Activated T-cell treated with anti-CD3 and anti-CD28 coated beads, Interleukin-2, amount 50 U/mL, for 72 hours (primary cell): ENCODE measurements around the gene CUEDC2. TPM values are rescaled to one million over a fixed set of nuclear protein-coding genes. Genes with fewer than 3 reads are reported as not detected.

Source experiments
- ATAC-seq, 2 donors: fragments of 150-1000 bp; cut with Tn5 transposase; replicated peaks in 1 of 2; 2 replicates each; pipeline ENCODE4 v1.10.0; 2021; ENCODE audit warnings: moderate library complexity in 2 of 2, mild to moderate bottlenecking in 1 of 2
- DNase-seq, 2 donors: peaks; one replicate each; pipeline ENCODE4 v3.0.0; 2021 to 2022; ENCODE audit warnings: mixed read lengths in 1 of 2
- H3K27ac Mint-ChIP-seq: one replicate; pipeline ENCODE4 v1.8.0; 2022; ENCODE audit warnings: mild to moderate bottlenecking, moderate library complexity, mixed read lengths
- H3K27me3 Mint-ChIP-seq: one replicate; pipeline ENCODE4 v1.8.0; 2022; ENCODE audit warnings: low read depth, mixed read lengths
- H3K36me3 Mint-ChIP-seq, 2 donors: one replicate each; pipeline ENCODE4 v1.8.0; 2022; ENCODE audit warnings: mixed read lengths in 2 of 2, mild to moderate bottlenecking in 1 of 2; ENCODE audit not compliant: insufficient read depth in 2 of 2
- H3K4me1 Mint-ChIP-seq: one replicate; pipeline ENCODE4 v1.8.0; 2022; ENCODE audit warnings: low read depth, mixed read lengths
- H3K4me3 Mint-ChIP-seq, 2 donors: one replicate each; pipeline ENCODE4 v1.8.0; 2022; ENCODE audit warnings: mild to moderate bottlenecking in 2 of 2, mixed read lengths in 2 of 2, moderate library complexity in 2 of 2
- H3K9me3 Mint-ChIP-seq, 2 donors: one replicate each; pipeline ENCODE4 v1.8.0; 2022; ENCODE audit warnings: mixed read lengths in 2 of 2
- total RNA-seq, 2 donors: library from RNA; stranded (reverse); gene quantifications; one replicate each; pipeline ENCODE4 v1.2.3, GENCODE V29; 2022

The CUEDC2 gene
- total RNA-seq, 2 donors from 2014 or later = 78.7 to 79.5 TPM

DNA sequence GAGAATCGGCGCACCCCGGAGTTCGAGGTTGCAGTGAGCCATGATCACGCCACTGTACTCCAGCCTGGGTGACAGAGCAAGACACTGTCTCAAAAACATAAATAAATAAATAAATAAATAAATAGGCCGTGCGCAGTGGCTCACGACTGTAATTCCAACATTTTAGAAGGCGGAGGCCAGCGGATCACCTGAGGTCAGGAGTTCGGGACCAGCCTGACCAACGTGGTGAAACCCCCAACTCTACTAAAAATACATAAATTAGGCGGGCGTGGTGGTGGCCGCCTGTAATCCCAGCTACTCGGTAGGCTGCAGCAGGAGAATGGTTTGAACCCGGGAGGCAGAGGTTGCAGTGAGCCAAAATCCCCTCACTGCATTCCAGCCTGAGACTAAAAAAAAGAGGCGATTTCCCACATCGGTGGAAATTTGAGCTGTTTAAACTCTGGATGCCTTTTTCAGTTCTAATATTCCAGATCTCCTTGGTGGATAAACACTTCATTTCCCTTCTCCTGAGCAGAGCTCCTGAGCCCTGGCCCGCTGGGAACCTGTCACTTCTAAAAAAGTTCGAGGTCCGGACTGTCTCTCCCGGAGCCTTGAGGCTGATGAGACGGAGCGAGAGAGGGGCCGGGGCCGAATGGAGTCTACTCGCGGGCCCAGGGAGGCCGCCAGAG lies 38.8 kb downstream of the CUEDC2 start:
- Mint-ChIP-seq H3K9me3 (no peaks in the 10 kb centered on the region), H3K4me3 (peak overlapping the region; percentile 96 to 99), H3K36me3 (peaks cover 11 to 33% of the 10 kb centered on the region in 2 donors), H3K27ac (peak overlapping the region; percentile 97), H3K4me1 (peaks cover 39% of the 10 kb centered on the region), H3K27me3 (no peaks in the 10 kb centered on the region)
- DNase-seq (no peak), ATAC-seq (no peak)

DNA sequence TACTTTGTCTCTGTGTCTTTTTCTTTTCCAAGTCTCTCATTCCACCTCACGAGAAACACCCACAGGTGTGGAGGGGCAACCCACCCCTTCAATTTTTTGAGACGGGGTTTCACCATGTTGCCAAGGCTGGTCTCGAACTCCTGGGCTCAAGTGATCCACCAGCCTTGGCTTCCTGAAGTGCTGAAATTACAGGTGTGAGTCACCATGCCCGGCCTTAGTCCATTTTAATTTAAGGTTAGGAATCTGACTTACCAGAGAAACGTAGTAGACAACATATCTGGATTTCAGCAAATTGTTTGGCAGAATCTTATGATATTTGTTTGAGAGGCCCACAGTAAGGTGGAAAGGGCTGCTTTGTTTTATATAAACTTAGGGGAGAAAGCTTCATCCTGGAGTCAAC lies 40.1 kb downstream of the CUEDC2 start:
- peak overlapping the region; percentile 68 for H3K27ac Mint-ChIP-seq
- ATAC-seq = no peak

DNA sequence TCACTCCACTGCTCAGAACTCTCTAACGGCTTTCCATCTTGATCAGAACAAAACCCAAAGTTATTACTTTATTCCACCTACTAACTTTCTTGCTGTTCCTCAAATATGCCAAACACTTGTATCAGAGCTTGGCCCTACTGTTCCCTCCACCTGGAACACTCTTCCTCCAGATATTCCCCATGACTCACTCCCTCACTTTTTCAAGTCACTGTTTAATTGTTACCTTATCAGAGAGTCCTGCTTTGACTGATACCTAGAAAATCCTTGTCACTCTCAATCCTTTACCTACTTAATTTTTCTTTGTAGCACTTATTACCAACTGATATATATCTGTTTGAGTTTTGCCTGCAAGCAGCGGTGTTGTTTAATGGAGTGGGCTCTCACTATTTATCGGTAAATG lies 42.5 kb downstream of the CUEDC2 start:
- DNase-seq (no peak), ATAC-seq (no peak)
- Mint-ChIP-seq H3K27me3 (no peaks in the 10 kb centered on the region), H3K27ac (no peak overlapping the region), H3K9me3 (no peaks in the 10 kb centered on the region), H3K4me3 (no peak overlapping the region), H3K36me3 (peaks cover 2 to 7% of the 10 kb centered on the region in 2 donors), H3K4me1 (peaks cover 21% of the 10 kb centered on the region)

More for the DNA sequence above, 40.1 kb downstream of the CUEDC2 start:
- no peak for DNase-seq
- H3K4me1 Mint-ChIP-seq = peaks cover 27% of the 10 kb centered on the region
- peaks cover 7 to 22% of the 10 kb centered on the region in 2 donors for H3K36me3 Mint-ChIP-seq
- no peaks in the 10 kb centered on the region for H3K9me3 Mint-ChIP-seq
- no peaks in the 10 kb centered on the region for H3K27me3 Mint-ChIP-seq
- peak overlapping the region in 1 of 2 donors; percentile 79 for H3K4me3 Mint-ChIP-seq

DNA sequence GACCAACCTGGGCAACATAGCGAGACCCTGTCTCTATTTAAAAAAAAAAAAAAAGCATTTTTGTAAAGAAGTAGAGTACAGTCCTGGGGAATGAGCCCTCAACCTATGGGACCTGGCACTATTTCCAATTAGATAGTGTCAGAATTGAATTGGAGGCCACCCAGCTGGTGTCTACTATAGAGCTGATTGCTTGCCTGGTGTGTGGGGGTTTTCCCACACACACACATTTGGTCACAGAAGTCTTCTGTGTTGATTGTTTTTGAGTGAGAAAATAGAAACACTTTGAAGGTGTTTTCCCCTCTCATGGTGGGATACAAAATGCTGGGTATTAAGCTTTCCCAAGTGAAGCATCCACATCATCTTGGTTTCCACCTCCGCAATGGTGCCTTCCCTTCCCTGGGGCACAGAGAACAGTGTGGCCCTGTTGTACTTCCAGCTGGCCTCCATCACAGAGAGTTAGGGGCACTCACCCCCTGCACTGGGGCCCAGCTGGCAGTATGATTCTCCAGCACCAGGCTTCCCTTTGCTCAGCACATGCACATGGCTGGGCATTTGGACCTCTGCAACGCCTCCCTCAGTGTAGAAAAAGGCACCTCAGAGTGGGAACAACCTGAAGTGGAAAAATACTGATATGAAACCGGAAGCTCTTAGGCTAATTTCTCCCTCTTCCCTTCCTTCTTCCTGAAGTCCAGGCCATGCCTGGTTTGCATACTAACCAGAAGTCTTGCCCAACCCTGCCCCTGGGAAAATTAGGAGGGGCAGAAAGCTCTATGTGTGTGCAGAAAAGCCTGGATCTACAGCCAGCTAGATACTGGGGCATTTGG lies 47.6 kb downstream of the CUEDC2 start:
- DNase-seq = no peak
- ATAC-seq = no peak
- Mint-ChIP-seq H3K9me3 (no peaks in the 10 kb centered on the region), H3K27ac (no peak overlapping the region), H3K36me3 (peaks cover 0 to 2% of the 10 kb centered on the region in 2 donors), H3K4me3 (no peak overlapping the region), H3K27me3 (no peaks in the 10 kb centered on the region), H3K4me1 (peaks cover 15% of the 10 kb centered on the region)

DNA sequence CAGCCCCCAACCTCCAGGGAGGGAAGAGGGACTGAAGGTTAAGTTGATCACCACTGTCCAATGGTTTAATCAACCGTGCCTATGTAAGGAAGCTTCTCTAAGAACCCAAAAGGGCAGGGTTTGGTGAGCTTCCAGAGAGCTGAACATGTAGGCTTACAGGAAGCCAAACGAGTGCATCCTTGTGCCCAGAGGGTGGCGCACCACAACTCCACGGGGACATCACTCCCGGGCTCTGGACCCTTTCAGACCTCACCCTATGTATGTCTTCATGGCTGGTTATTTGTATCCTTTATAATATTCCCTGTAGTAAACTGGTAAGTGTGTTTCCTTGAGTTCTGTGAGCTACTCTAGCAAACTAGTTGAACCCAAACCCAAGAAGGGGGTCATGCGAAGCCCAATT lies 48.3 kb downstream of the CUEDC2 start:
- Mint-ChIP-seq H3K9me3 (no peaks in the 10 kb centered on the region), H3K36me3 (peaks cover 0 to 2% of the 10 kb centered on the region in 2 donors), H3K27ac (no peak overlapping the region), H3K27me3 (no peaks in the 10 kb centered on the region), H3K4me3 (no peak overlapping the region), H3K4me1 (peaks cover 14% of the 10 kb centered on the region)
- DNase-seq = peak in 1 of 2 donors; percentile 18
- ATAC-seq = peak in 1 of 2 donors; percentile 47

DNA sequence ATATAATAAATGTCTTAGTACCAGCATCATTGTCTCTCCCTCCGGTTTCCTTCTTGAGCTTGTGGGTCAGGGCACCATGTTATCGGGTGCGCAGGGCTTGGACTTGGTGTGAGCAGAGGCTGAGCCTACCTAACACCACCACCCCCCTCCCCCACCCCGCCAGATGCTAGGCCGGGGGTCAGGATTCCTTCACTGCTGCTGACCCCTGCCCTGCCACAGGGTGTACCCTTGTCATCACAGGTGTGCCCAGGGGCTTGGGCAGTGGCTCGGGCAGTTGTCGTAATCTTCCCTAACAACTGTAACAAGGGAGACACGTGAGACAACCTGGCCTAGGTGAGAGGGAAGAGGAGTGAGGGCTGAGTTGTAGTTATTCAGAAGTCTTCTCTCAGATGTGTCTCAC lies 49.5 kb downstream of the CUEDC2 start:
- Mint-ChIP-seq H3K36me3 (peaks cover 0 to 5% of the 10 kb centered on the region in 2 donors), H3K27ac (no peak overlapping the region), H3K9me3 (no peaks in the 10 kb centered on the region), H3K4me1 (peaks cover 14% of the 10 kb centered on the region), H3K4me3 (no peak overlapping the region), H3K27me3 (no peaks in the 10 kb centered on the region)
- ATAC-seq = no peak
- DNase-seq = no peak

DNA sequence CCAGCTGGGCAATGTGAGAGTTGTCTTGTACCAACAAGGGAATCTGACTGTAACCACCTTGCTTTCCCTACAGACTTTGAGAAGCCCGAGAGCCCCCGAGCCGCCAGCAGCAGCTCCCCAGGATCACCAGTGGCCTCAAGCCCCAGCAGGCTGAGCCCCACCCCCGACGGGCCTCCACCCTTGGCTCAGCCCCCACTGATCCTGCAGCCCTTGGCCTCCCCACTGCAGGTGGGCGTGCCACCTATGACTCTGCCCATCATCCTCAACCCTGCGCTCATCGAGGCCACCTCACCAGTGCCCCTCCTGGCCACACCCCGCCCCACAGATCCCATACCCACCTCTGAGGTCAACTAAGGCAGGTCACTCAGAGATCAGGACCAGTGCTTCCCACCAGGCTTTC lies 50.4 kb downstream of the CUEDC2 start:
- Mint-ChIP-seq H3K4me1 (peaks cover 14% of the 10 kb centered on the region), H3K27ac (no peak overlapping the region), H3K9me3 (no peaks in the 10 kb centered on the region), H3K4me3 (no peak overlapping the region), H3K27me3 (no peaks in the 10 kb centered on the region), H3K36me3 (peaks cover 0 to 6% of the 10 kb centered on the region in 2 donors)
- ATAC-seq (peak in 1 of 2 donors; percentile 22), DNase-seq (no peak)

DNA sequence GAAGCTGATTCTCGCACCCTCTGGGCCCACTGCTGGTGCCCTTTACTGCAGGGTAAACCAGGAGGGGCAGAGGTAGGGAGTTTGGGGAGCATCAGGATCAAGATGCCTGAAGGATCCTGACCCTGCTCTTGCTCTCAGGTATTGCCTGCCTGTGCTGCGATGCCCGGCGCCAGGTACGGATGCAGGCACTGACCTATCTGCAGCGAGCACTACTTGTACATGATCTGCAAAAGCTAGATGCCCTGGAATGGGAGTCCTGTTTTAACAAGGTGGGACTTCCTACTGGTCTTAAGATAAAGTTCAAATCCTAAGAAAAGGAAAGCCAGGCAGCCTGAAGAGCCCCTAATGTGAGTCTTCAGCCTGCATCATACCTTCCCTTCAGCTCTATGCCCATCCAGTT lies 53.0 kb downstream of the CUEDC2 start:
- ATAC-seq = no peak
- no peaks in the 10 kb centered on the region for H3K9me3 Mint-ChIP-seq

DNA sequence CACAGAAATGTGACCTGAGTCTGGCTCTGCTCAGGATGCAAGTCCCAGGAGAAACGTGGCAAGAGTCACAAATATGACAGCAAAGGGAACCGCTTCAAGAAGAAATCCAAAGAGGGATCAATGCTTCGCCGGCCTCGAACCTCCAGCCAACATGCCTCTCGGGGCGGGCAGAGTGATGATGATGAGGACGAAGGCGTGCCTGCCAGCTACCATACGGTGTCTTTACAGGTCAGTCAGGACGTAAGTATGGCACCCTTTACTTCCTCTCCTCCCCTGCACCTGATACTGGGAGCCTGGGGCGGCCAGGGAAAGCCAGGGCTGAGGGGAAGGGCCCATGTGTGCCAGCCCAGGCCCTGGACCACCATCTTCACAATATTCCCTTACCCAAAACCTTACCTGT lies 55.5 kb downstream of the CUEDC2 start:
- Mint-ChIP-seq H3K36me3 (peaks cover 6 to 18% of the 10 kb centered on the region in 2 donors), H3K4me3 (no peak overlapping the region), H3K27me3 (no peaks in the 10 kb centered on the region)

More for the DNA sequence above, 53.0 kb downstream of the CUEDC2 start:
- no peak for DNase-seq
- no peaks in the 10 kb centered on the region for H3K27me3 Mint-ChIP-seq
- no peak overlapping the region for H3K4me3 Mint-ChIP-seq
- peaks cover 3 to 12% of the 10 kb centered on the region in 2 donors for H3K36me3 Mint-ChIP-seq
- no peak overlapping the region for H3K27ac Mint-ChIP-seq
- peaks cover 6% of the 10 kb centered on the region for H3K4me1 Mint-ChIP-seq

DNA sequence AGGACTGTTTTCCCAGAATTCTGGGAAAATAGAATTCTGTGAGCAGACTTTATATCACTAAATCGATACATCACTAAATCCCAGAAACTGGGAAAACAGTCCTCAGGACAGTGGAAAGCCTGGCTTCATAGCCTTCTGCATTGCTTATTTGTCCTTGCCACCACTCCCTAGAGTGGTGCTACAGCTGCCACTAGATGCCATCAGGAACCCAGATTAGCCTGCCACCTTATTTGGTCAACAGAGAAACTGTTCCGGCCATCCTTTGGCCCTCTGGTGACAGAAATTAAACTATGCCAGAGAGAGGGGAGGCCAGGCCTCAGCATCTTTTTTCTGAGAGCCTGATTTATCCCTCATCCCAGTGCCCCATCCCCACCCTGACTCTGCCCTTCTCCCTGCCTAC lies 56.5 kb downstream of the CUEDC2 start:
- no peak for ATAC-seq
- H3K9me3 Mint-ChIP-seq = no peaks in the 10 kb centered on the region
- DNase-seq = no peak
- no peak overlapping the region for H3K27ac Mint-ChIP-seq
- no peak overlapping the region for H3K4me3 Mint-ChIP-seq
- no peaks in the 10 kb centered on the region for H3K27me3 Mint-ChIP-seq
- no peaks in the 10 kb centered on the region for H3K4me1 Mint-ChIP-seq
- peaks cover 9 to 23% of the 10 kb centered on the region in 2 donors for H3K36me3 Mint-ChIP-seq

More for the DNA sequence above, 55.5 kb downstream of the CUEDC2 start:
- ATAC-seq = no peak
- Mint-ChIP-seq H3K4me1 (no peaks in the 10 kb centered on the region), H3K27ac (no peak overlapping the region), H3K9me3 (no peaks in the 10 kb centered on the region)
- DNase-seq = no peak

DNA sequence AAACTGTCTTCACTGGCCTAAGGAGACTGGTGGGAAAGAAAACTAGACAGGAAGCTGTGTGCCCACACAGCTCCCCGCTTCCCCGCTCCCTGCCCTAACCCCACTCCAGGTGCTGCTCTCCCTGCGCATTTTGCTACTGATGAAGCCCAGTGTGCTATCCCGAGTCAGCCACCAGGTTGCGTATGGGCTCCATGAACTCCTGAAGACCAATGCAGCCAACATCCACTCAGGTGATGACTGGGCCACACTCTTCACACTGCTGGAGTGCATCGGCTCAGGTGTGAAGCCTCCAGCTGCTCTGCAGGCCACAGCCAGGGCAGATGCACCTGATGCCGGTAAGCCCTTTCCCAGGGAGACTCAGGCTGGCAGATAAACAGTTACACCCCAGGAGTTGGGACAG lies 57.1 kb downstream of the CUEDC2 start:
- Mint-ChIP-seq H3K27me3 (no peaks in the 10 kb centered on the region), H3K4me3 (no peak overlapping the region), H3K4me1 (no peaks in the 10 kb centered on the region), H3K9me3 (no peaks in the 10 kb centered on the region), H3K36me3 (peaks cover 9 to 24% of the 10 kb centered on the region in 2 donors), H3K27ac (no peak overlapping the region)
- ATAC-seq (peak in 1 of 2 donors; percentile 13), DNase-seq (no peak)
